Activated CD8-positive, alpha-beta memory T cell treated with anti-CD3 and anti-CD28 coated beads, Interleukin-2, amount 50 U/mL, for 1 hour (primary cell): ENCODE measurements around the gene ZP4.
"Not testable (repeated sequence)": the region's sequence is repeated elsewhere in the genome, so short reads cannot be mapped to it uniquely, and the experiment has no call there.

Experiments used
- DNase-seq: peaks from one replicate; pipeline ENCODE4 v3.0.0-alpha.2; 2020; ENCODE audit errors: extremely low read depth

Gene ZP4

GRCh38 chr1:237877631-237878030 is 13.1 kb downstream of the ZP4 start:
- DNase-seq, result no peak

DNA sequence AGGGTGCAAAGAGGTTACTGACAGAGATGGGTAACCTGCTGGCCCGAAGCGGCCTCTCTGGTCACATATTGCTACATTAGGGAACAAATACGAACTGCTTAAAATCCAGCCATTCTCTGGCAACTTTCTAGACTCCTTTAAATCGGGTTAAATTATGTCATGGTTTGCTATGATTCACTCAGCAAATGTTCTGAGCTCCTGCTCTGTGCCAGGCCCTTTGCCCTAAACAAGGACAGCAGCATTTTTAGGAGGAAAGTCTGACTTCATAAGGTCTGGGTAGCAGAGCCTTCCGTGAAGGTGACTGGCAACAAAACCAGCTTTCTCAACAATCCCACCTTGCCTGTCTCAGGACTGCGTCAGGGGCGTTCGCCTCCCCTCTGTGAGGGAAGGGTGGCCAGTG is 15.4 kb downstream of the ZP4 start:
- DNase-seq, result no peak

GRCh38 chr1:237873487-237874211 is 17.1 kb downstream of the ZP4 start:
- no peak for DNase-seq

- no peak for DNase-seq
These were observed 21.7 kb downstream of the ZP4 start for GRCh38 chr1:237868817-237869600.

DNA sequence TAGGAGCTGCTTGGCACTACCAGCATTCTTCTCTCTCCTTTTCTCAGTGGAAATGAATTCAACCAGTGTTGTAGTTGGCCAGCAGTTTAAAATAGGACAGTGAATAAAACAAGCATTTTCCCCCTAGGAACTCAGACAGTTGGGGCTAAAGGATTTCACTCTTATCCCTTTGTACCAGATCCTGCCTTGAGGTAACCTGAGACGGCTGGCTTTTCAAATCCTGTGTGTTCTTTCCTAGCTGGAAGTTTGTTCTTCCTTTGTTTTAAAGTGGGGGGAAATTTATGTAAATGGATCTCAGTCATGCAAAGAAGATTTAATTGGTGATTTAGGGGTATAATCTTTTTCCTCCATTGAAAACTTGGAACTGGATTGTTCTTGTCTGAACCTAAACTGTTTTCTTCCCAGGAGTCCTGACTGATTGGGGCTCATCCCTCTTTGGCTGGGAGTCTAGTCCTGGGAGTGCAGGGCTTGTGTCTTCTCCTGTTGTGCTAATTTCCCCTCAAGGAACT is 23.3 kb downstream of the ZP4 start:
- no peak for DNase-seq

- no peak for DNase-seq
These were observed 26.1 kb downstream of the ZP4 start for GRCh38 chr1:237864338-237865244.

DNA sequence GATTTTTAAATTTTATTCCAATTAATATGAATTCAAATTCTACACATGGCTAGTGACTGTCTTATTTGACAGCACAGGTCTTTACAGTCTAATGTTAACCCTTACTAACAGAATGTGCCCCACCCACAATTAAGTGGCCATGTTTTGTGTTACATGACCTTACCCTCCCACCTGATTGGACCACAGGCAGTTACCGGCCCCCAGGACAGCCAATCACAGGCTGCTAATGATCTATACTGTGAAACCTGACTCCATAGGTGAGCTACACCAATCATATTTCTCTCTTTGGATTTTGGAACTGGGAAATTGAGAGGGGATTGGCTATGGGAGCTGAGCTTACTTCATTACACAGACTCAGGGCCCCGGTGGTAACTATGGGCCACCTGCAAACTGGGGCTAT is 27.5 kb downstream of the ZP4 start:
- no peak for DNase-seq

- DNase-seq, result no peak
These were observed 28.8 kb downstream of the ZP4 start for GRCh38 chr1:237861944-237862343.

GRCh38 chr1:237858992-237859391 is 31.7 kb downstream of the ZP4 start:
- no peak for DNase-seq

- DNase-seq, result no peak
These were observed 33.3 kb downstream of the ZP4 start for GRCh38 chr1:237857455-237857854.

GRCh38 chr1:237852342-237852741 is 38.4 kb downstream of the ZP4 start:
- no peak for DNase-seq

DNA sequence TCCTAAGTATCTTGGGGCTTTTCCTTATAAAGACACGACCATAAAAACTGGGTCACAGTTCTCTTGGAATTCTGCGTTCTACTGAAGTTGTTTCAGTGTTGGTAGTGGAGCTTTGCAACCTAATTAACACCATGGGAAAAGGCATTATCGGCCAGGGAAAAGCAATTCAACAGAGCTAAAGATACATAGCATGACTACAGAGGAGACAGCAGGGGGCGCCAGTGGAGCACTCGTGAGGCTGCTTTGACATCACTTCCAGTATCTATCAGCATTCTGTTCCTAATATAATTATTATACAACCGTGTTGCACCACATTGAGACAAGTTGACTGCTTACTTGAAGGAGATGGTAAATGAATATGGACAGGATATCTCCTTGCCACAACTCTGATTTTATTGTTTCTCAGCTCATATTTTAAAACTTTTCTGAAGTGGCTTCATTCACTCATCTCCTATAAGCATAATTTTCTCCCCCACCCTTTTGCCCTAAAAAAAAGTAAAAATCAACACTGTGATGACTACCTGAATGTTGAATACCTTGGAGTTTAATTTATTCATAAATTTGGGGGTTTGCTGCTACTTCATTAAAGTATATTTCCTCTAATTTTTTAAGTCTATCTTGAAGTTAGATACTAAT is 39.4 kb downstream of the ZP4 start:
- DNase-seq, result no peak

DNA sequence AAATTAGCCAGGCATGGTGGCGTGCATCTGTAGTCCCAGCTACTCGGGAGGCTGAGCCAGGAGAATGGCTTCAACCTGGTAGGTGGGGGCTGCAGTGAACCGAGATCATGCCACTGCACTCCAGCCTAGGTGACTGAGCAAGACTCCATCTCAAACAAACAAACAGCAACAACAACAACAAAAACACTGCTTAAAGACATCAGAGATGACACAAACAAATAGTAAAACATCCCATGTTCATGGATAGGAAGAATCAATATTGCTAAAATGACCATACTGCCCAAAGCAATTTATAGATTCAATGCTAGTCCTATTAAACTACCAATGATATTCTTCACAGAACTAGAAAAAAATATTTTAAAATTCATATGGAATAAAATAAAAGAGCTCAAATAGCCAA is 47.2 kb downstream of the ZP4 start:
- DNase-seq, result not testable (repeated sequence)

DNA sequence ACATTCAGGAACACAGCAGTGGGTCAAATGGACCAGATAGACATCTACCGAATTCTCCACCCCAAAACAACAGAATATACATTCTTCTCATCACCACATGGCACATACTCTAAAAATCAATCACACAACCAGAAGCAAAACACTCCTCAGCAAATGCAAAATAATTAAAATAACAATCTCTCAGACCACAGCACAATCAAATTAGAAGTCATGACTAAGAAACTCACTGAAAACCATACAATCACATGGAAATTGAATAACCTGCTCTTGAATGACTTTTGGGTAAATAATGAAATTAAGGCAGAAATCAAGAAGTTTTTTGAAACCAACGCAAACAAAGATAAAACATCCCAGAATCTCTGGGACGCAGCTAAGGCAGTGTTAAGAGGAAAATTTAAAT is 49.2 kb downstream of the ZP4 start:
- no peak for DNase-seq

- DNase-seq, result no peak
These were observed 51.7 kb downstream of the ZP4 start for GRCh38 chr1:237838904-237839534.

DNA sequence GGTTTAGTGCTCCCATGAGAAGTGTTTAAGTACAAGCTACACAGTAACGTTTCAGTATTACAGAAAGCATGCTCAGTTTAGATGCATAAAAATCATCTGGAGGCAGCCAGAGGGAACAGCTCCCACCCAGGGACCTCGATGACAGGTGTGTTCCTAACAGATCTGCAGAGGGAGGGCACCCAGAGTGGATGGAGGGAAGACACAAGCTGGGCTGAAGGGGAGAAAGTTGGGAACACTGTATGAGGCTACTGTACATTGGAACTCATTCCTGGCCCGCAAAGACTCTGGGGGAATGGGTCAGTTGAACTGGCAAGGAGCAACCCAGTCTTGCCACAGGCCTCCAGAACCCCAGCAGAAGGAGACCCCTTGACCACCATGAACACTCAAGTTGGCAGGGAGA is 52.4 kb downstream of the ZP4 start:
- DNase-seq, result no peak

- no peak for DNase-seq
These were observed 56.3 kb downstream of the ZP4 start for GRCh38 chr1:237834461-237834860.

GRCh38 chr1:237834048-237834447 is 56.7 kb downstream of the ZP4 start:
- no peak for DNase-seq

DNA sequence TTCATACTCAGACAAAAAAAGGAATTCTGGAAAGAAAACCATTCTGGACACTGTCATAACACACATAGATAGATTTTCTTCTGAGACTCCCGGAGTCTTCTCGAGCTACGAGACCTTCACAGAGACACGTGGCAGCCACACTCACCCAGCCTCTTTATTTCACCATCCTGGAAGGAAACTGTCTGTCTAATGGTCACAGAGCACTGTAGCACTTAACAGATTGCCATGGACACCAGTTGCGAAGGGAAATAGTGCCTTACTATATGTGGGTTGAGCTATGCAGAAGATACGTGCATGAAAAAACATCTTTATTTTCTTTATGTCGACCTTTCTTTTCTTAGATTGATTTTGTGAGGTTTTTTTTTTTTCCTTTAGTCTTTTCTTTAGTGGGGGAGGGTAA is 57.9 kb downstream of the ZP4 start:
- no peak for DNase-seq
